GM12878 (cell line): ENCODE results near the gene SIN3B. TPM values are rescaled to one million over a fixed set of nuclear protein-coding genes. Genes with fewer than 3 reads are reported as not detected.

Source experiments
- ATAC-seq: fragments of 200-7000 bp; cut with Tn5 transposase; 3 replicates; pipeline ENCODE4 v1.9.1; 2020; ENCODE audit warnings: mild to moderate bottlenecking, moderate library complexity
- BruUV-seq: library from RNA; stranded (reverse); fragments of 400-500 nt; replicated peaks from 2 replicates; lab custom pipeline; 2021; lab: Mats Ljungman, UMichigan
- CTCF ChIA-PET: fragments of 300-600 bp; sonication (Branson Sonifier 250); formaldehyde crosslinking; extraction: SDS; loops from one replicate; lab custom pipeline; 2021; ENCODE audit warnings: inconsistent platforms; lab: Yijun Ruan, JAX
- POLR2A ChIA-PET: fragments of 350-600 bp; formaldehyde crosslinking; extraction: SDS; loops from one replicate; lab custom pipeline; 2021; ENCODE audit warnings: inconsistent platforms; lab: Charles Lee
- RAD21 ChIA-PET: fragments of 300-600 bp; sonication (Branson Sonifier 250); formaldehyde crosslinking; loops from one replicate; lab custom pipeline; 2023; ENCODE audit warnings: antibody characterized with exemption; ENCODE audit not compliant: unreplicated experiment; lab: Charles Lee
- SMC1A ChIA-PET: fragments of 300-600 bp; sonication (Branson Sonifier 250); formaldehyde crosslinking; loops from one replicate; lab custom pipeline; 2023; ENCODE audit not compliant: unreplicated experiment, uncharacterized antibody; lab: Charles Lee
- DNase-seq: peaks from one replicate; pipeline ENCODE4 v3.0.0-alpha.2; 2011; ENCODE audit warnings: low read depth, low spot score
- FAIRE-seq: peaks from 3 replicates; lab custom pipeline; 2011; peaks lifted over from hg19 to GRCh38; lab: Jason Lieb, UNC
- H2AFZ ChIP-seq: 2 replicates; pipeline ENCODE4 v1.6.0; 2011; ENCODE audit warnings: low read depth, low read length, control low read depth; ENCODE audit not compliant: control insufficient read depth
- H3K27ac ChIP-seq: 2 replicates; pipeline ENCODE4 v1.5.1; 2011; ENCODE audit warnings: control low read depth; ENCODE audit not compliant: control insufficient read depth, insufficient read depth
- H3K27me3 ChIP-seq, 2 experiments: replicated peaks in 1 of 2; 2 replicates each; pipeline versions ENCODE4 v1.6.0 to v1.6.1; 2011; ENCODE audit warnings: low read length in 1 of 2; ENCODE audit not compliant: control insufficient read depth in 2 of 2, insufficient read depth in 2 of 2
- H3K36me3 ChIP-seq, 2 experiments: 2 replicates each; pipeline ENCODE4 v1.5.1; 2011; ENCODE audit warnings: low read length in 1 of 2; ENCODE audit not compliant: control insufficient read depth in 2 of 2, insufficient read depth in 2 of 2
- H3K4me1 ChIP-seq: 2 replicates; pipeline ENCODE4 v1.6.1; 2011; ENCODE audit warnings: mild to moderate bottlenecking, low read length, moderate library complexity, mixed read lengths; ENCODE audit not compliant: control insufficient read depth, insufficient read depth
- H3K4me2 ChIP-seq: 2 replicates; pipeline ENCODE4 v1.6.0; 2011; ENCODE audit warnings: control low read depth; ENCODE audit not compliant: control insufficient read depth, insufficient read depth
- H3K4me3 ChIP-seq: fragments of 200-600 bp; sonication (generic); 2 replicates; pipeline ENCODE4 v1.5.1; 2016
- H3K79me2 ChIP-seq: 2 replicates; pipeline ENCODE4 v1.6.0; 2011; ENCODE audit warnings: low read length; ENCODE audit not compliant: control insufficient read depth, insufficient read depth
- H3K9ac ChIP-seq: 2 replicates; pipeline ENCODE4 v1.8.0; 2011; ENCODE audit warnings: low read length, control low read depth, mixed read lengths; ENCODE audit not compliant: control insufficient read depth, insufficient read depth
- H3K9me3 ChIP-seq: replicated peaks from 3 replicates; pipeline ENCODE4 v1.5.1; 2011; ENCODE audit warnings: mild to moderate bottlenecking, low read length; ENCODE audit not compliant: control insufficient read depth, insufficient read depth
- H4K20me1 ChIP-seq: 2 replicates; pipeline ENCODE4 v1.6.0; 2011; ENCODE audit not compliant: control insufficient read depth, insufficient read depth
- HDGF ChIP-seq: fragments of 450-650 bp; IDR thresholded peaks from 2 replicates; pipeline ENCODE4 v1.6.1; 2016; ENCODE audit warnings: antibody characterized with exemption
- IRF4 ChIP-seq: IDR thresholded peaks from 2 replicates; pipeline ENCODE4 v1.6.1; 2011; ENCODE audit warnings: low read depth, low read length
- NFIC ChIP-seq: IDR thresholded peaks from 2 replicates; pipeline ENCODE4 v1.6.1; 2012; ENCODE audit warnings: low read depth, mild to moderate bottlenecking, inconsistent platforms, low read length, moderate library complexity
- NFYA ChIP-seq: IDR thresholded peaks from 2 replicates; pipeline ENCODE4 v1.6.1; 2011; ENCODE audit warnings: low read depth, mild to moderate bottlenecking, low read length, improper control_type of control experiment, borderline replicate concordance
- NR2C1 ChIP-seq: fragments of 450-650 bp; IDR thresholded peaks from 2 replicates; pipeline ENCODE4 v1.6.1; 2017; ENCODE audit warnings: antibody characterized with exemption, mild to moderate bottlenecking, moderate library complexity
- SMC3 ChIP-seq: IDR thresholded peaks from 2 replicates; pipeline ENCODE4 v1.6.1; 2011; ENCODE audit warnings: low read length, improper control_type of control experiment, borderline replicate concordance
- SRF ChIP-seq, 2 experiments: IDR thresholded peaks; 2 replicates each; pipeline ENCODE4 v1.6.1; 2011; ENCODE audit warnings: low read depth in 2 of 2, low read length in 2 of 2, mild to moderate bottlenecking in 1 of 2, moderate library complexity in 1 of 2
- ZNF207 ChIP-seq: fragments of 450-650 bp; IDR thresholded peaks from 2 replicates; pipeline ENCODE4 v1.6.1; 2014; ENCODE audit warnings: antibody characterized with exemption, mild to moderate bottlenecking, borderline replicate concordance
- WGBS: methylation state at CpG from one replicate; pipeline ENCODE4 v1.1.6; 2016; ENCODE audit warnings: low lambda C conversion rate; ENCODE audit not compliant: insufficient replicate concordance, insufficient coverage; ENCODE audit errors: missing lambda C conversion rate; 5-methylcytosine and 5-hydroxymethylcytosine counted together
- in situ Hi-C: fragments of 300-500 bp; cut with MboI; formaldehyde crosslinking; loops from 9 replicates; pipeline ENCODE4 v1.14.3; 2018; ENCODE audit warnings: mixed read lengths
- intact Hi-C: fragments of 100-400 bp; cut with micrococcal nuclease; formaldehyde crosslinking; loops from one replicate; pipeline ENCODE4 v1.14.2; 2022; ENCODE audit not compliant: unreplicated experiment
- polyA plus RNA-seq, 11 experiments: library from polyadenylated mRNA; depleted of rRNA in 4 of 11; unstranded in 6 of 11; stranded (reverse) in 5 of 11; fragments of >200 nt; fragmentation: Nextera tagmentation in 4 of 11; fragmentation: Illumina TruSeq in 1 of 11; extraction: Ambion mirVana in 4 of 11; extraction: Trizol in 1 of 11; gene quantifications; 1 replicate in 1 of 11; 2 replicates in 10 of 11; pipeline versions ENCODE4 v1.2.1 to v1.2.3, GENCODE V29; 2011 to 2016; ENCODE audit warnings: inconsistent platforms in 2 of 11, missing spikeins in 2 of 11, low read depth in 1 of 11
- total RNA-seq, 4 experiments: library from RNA; depleted of rRNA in 3 of 4; stranded (reverse); fragments of >200 nt in 3 of 4; fragmentation: Illumina TruSeq in 1 of 4; extraction: Trizol in 1 of 4; gene quantifications; 2 replicates each; pipeline versions ENCODE4 v1.2.1 to v1.2.3, GENCODE V29; 2013 to 2021
- TF ChIP-seq, protein P1 (sequence below): IDR thresholded peaks from 2 replicates; pipeline ENCODE4 v1.6.1; 2012; ENCODE audit warnings: mild to moderate bottlenecking, low read depth, low read length
- TF ChIP-seq, protein P2 (sequence below): fragments of 450-650 bp; IDR thresholded peaks from 2 replicates; pipeline ENCODE4 v1.6.1; 2017; ENCODE audit warnings: antibody characterized with exemption, mild to moderate bottlenecking, moderate library complexity
- TF ChIP-seq, protein P3 (sequence below): fragments of 450-650 bp; formaldehyde crosslinking; IDR thresholded peaks from 2 replicates; pipeline ENCODE4 v1.4.0; 2022; ENCODE audit warnings: mild to moderate bottlenecking, moderate library complexity

SIN3B gene
- total and polyA plus RNA-seq, 10 of the 15 experiments (the other 5 are each of a cell fraction or from before 2014, with no cell fraction given): 0.68 to 34.5 (median 15.8) TPM

GRCh38 chr19:16889883-16890460, 60.8 kb downstream of the SIN3B start (continued):
- TF ChIP-seq, protein P1, sequence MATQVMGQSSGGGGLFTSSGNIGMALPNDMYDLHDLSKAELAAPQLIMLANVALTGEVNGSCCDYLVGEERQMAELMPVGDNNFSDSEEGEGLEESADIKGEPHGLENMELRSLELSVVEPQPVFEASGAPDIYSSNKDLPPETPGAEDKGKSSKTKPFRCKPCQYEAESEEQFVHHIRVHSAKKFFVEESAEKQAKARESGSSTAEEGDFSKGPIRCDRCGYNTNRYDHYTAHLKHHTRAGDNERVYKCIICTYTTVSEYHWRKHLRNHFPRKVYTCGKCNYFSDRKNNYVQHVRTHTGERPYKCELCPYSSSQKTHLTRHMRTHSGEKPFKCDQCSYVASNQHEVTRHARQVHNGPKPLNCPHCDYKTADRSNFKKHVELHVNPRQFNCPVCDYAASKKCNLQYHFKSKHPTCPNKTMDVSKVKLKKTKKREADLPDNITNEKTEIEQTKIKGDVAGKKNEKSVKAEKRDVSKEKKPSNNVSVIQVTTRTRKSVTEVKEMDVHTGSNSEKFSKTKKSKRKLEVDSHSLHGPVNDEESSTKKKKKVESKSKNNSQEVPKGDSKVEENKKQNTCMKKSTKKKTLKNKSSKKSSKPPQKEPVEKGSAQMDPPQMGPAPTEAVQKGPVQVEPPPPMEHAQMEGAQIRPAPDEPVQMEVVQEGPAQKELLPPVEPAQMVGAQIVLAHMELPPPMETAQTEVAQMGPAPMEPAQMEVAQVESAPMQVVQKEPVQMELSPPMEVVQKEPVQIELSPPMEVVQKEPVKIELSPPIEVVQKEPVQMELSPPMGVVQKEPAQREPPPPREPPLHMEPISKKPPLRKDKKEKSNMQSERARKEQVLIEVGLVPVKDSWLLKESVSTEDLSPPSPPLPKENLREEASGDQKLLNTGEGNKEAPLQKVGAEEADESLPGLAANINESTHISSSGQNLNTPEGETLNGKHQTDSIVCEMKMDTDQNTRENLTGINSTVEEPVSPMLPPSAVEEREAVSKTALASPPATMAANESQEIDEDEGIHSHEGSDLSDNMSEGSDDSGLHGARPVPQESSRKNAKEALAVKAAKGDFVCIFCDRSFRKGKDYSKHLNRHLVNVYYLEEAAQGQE: no peak
- TF ChIP-seq NFYA: no peak
- TF ChIP-seq, all 136 proteins: peak for 0

- Histone ChIP-seq H3K4me2 (no peak overlapping the region), H3K4me3 (no peak overlapping the region), H3K4me1 (peaks cover 38% of the 10 kb centered on the region), H2AFZ (no peak overlapping the region), H3K9me3 (no peaks in the 10 kb centered on the region), H3K79me2 (no peaks in the 10 kb centered on the region), H4K20me1 (no peaks in the 10 kb centered on the region), H3K27me3 (no peaks in the 10 kb centered on the region), H3K9ac (no peak overlapping the region), H3K27ac (no peak overlapping the region), H3K36me3 (no peaks in the 10 kb centered on the region)
- CTCF ChIA-PET: no interaction called here
- DNase-seq: no peak
- FAIRE-seq: no peak
- POLR2A ChIA-PET: no interaction called here
- RAD21 ChIA-PET: no interaction called here
- ATAC-seq: no peak
- intact Hi-C loops (loop anchor here (10.0 kb wide), 1 partner anchor 414 kb away; the partner anchor contains the start of genes ABHD8, DDA1 and MRPL34), in situ Hi-C loops (no loop called here)
- TSS peak; percentile 76 for BruUV-seq
- 88% methylated on average over 24 of the region's 24 CpGs for WGBS
- SMC1A ChIA-PET: interaction anchor here (0.6 kb wide), 1 partner anchor 174 kb away, joined by 3 read pairs; no protein-coding TSS in a partner anchor
- TF ChIP-seq NR2C1: no peak
- TF ChIP-seq, protein P2, sequence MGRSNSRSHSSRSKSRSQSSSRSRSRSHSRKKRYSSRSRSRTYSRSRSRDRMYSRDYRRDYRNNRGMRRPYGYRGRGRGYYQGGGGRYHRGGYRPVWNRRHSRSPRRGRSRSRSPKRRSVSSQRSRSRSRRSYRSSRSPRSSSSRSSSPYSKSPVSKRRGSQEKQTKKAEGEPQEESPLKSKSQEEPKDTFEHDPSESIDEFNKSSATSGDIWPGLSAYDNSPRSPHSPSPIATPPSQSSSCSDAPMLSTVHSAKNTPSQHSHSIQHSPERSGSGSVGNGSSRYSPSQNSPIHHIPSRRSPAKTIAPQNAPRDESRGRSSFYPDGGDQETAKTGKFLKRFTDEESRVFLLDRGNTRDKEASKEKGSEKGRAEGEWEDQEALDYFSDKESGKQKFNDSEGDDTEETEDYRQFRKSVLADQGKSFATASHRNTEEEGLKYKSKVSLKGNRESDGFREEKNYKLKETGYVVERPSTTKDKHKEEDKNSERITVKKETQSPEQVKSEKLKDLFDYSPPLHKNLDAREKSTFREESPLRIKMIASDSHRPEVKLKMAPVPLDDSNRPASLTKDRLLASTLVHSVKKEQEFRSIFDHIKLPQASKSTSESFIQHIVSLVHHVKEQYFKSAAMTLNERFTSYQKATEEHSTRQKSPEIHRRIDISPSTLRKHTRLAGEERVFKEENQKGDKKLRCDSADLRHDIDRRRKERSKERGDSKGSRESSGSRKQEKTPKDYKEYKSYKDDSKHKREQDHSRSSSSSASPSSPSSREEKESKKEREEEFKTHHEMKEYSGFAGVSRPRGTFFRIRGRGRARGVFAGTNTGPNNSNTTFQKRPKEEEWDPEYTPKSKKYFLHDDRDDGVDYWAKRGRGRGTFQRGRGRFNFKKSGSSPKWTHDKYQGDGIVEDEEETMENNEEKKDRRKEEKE: no peak
- no peak for TF ChIP-seq SMC3
- TF ChIP-seq, protein P3, sequence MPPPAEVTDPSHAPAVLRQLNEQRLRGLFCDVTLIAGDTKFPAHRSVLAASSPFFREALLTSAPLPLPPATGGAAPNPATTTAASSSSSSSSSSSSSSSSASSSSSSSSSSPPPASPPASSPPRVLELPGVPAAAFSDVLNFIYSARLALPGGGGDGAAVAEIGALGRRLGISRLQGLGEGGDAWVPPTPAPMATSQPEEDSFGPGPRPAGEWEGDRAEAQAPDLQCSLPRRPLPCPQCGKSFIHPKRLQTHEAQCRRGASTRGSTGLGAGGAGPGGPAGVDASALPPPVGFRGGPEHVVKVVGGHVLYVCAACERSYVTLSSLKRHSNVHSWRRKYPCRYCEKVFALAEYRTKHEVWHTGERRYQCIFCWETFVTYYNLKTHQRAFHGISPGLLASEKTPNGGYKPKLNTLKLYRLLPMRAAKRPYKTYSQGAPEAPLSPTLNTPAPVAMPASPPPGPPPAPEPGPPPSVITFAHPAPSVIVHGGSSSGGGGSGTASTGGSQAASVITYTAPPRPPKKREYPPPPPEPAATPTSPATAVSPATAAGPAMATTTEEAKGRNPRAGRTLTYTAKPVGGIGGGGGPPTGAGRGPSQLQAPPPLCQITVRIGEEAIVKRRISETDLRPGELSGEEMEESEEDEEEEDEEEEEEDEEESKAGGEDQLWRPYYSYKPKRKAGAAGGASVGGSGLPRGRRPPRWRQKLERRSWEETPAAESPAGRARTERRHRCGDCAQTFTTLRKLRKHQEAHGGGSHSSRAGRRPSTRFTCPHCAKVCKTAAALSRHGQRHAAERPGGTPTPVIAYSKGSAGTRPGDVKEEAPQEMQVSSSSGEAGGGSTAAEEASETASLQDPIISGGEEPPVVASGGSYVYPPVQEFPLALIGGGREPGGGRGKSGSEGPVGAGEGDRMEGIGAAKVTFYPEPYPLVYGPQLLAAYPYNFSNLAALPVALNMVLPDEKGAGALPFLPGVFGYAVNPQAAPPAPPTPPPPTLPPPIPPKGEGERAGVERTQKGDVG (CRISPR knock-in tag): no peak
- no peak for TF ChIP-seq IRF4
- no peak for TF ChIP-seq HDGF
- no peak for TF ChIP-seq ZNF207
- TF ChIP-seq SRF (IDR thresholded peaks at IDR 0.05; ENCODE audit: low read depth in 2 of 2, low read length in 2 of 2): no peak
- TF ChIP-seq NFIC: no peak
Observed at GRCh38 chr19:16890461-16891184, 61.4 kb downstream of the SIN3B start.
